ENCODE measurements around the gene TBC1D10B.

The TBC1D10B gene

DNA sequence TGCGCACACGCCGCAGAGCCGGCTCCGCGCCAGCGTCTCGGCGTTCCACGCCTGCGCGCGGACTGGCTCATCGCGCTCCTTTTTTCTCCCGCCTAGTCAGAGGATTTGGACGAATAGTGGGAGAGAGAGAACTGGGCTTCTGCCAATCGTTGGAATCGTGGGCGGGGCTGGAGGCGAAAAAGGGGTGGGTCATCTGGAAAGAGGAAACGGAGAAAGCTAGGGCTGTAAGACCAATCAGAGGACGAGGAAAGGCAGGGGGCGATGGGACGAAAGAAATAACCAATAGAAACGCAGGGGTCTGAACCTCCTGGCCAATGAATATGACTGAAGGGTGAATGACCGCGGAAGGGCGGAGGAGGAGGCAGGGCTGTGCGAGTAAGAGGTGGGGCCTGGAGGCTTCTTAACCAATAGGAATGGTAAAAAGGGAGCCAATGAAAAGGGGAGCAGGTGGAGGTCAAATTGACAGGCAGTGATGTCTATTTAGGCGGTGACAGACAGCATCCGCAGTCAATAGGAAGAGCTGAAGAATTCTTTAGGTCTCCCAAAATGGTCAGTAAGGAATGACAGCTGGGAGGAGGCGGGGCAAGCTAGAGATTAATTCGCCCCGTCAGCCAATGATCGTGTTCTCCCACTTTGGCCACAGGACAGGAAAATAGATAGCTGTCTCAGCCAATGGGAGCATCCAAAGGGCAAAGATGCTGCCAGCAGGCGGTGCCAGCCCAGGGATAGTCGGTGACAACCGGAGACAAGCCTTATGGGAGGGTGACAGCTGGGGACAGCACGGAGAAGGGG, at the start of gene TBC1D10B:
TSS of gene TBC1D10B (minus strand) at position 39 of the 792 bp plus-strand sequence. CDS start 311 bp downstream, outside the sequence.
- DNase-seq: peak; percentile 100

DNA sequence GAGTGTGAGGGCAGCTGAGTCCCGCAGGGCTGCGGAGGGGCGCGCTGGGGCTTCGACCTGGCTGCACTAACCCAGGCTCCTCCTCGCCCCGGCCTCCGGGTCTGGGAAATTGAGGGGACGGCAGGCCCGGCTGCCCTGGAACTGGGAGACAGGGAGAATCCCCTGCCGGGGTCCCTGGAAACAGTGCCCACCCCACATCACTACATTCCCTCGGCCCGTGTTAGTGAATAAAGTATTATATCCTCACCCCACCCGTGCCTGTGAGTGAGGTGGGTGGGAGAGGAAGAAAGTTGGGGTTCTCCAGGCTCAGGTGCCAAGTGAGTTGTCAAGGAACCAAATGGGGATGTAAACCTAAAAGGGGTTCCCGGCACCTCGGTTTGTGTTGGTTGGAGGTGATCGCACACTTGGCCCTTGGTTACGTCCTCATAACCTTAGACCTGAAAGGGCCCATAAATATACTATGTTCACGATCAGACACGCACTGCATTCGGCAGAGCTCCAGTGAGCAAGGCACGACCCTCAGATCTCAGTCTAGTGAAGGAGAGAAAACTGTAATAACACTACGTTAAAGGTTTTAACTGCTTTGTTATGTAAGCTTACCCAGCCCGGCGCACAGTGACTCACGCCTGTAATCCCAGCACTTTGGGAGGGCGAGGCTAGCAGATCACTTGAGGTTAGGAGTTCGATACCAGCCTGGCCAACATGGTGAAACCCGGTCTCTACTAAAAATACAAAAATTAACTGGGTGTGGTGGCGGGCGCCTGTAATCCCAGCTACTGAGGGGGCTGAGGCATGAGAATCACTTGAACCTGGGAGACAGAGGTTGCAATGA, 48.3 kb upstream of the TBC1D10B start:
- no peak for DNase-seq

DNA sequence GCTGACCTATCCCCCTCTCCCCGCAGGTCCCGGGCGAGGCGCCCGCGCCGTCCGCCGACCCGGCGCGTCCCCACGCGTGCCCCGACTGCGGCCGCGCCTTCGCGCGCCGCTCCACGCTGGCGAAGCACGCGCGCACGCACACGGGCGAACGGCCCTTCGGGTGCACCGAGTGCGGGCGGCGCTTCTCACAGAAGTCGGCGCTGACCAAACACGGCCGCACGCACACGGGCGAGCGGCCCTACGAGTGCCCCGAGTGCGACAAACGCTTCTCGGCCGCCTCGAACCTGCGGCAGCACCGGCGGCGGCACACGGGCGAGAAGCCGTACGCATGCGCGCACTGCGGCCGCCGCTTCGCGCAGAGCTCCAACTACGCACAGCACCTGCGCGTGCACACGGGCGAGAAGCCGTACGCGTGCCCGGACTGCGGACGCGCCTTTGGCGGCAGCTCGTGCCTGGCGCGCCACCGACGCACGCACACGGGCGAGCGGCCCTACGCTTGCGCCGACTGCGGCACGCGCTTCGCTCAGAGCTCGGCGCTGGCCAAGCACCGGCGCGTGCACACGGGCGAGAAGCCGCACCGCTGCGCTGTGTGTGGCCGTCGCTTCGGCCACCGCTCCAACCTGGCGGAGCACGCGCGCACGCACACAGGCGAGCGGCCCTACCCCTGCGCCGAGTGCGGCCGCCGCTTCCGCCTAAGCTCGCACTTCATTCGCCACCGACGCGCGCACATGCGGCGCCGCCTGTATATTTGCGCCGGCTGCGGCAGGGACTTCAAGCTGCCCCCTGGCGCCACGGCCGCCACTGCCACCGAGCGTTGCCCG, 47.4 kb upstream of the TBC1D10B start:
- peak; percentile 84 to 91 for DNase-seq

DNA sequence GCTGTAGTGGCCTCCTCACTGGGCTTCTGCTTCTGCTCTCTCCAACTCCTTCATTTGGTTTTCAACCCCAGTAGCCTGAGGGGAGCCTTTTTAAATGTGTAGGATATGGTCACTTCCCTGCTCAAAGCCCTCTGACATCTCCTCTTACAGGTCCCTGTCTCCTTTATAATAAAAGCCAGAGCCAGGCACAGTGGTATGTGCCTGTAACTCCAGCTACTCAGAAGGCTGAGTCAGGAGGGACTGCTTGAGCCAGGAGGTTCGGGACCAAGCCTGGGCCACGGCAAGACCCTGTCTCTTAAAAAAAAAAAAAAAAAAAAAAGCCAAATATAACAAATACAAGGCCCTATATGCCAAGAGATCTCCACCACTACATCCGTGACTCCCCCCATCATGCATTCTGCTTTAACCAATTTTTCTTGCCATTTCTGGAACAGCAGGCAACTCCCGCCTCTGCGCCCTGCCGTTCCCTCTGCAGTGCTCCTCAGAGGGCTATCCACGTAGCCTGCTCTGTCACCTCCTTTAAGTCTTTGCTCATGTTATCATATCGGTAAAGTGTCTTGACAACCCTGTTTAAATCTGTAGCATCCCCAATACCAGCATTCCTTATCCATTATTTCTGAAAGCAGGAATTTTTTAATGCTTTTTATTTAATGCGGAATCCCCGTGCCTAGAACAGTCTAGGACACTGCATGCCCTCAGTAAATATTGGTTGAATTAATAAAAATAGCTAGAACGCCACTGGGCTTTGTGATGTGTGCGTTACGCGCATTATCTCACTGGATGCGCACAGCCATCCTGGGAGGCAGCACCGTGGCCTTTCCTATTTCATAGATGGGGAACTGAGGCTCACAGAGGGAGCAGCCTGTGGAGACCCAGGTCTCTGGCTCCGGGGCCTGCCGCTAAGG, 46.6 kb upstream of the TBC1D10B start:
- DNase-seq: no peak

DNA sequence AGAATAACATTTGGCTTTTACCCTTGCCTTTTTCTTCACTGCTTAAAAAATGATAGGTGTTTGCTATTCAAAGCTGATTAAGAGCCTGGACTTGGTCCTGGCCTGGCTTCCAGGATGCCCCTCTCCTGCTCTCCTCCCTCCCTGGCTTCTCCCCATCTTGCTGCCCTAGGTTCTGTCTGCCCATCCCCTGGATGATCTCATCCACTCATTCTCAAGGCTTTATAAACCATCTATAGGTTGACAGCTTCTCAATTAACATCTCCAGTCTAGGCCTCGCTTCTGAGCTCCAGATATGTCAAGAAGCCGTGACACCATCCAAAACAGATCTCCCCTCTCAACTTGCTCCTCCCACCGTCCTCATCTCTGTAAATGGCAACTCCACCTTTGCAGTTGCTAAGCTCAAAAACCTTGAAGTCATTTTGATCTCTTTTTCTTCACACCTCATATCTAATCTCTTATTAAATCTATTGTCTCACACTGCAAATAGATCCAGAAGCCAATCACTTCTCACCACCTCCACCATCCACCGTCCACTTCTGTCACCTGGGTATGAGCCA, 45.8 kb upstream of the TBC1D10B start:
- DNase-seq: no peak

DNA sequence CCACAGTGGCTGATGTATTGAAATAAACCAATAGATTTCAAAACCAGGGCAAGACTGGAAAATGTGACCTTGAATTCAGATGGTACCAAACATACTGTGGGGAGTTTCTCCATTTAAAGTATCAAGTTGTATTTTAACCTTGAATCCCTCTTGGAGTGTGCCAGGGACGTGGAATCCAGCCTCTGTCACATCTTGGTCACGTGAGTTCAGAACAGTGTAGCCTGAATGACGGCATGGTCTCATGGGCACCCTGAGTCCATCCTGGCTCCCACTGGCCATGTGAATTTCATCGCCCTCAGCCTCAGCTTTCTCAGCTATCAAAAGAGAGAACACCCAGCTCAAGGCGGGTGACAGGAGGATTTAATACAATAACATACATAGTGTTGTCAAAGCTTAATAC, 43.9 kb upstream of the TBC1D10B start:
- DNase-seq: no peak

DNA sequence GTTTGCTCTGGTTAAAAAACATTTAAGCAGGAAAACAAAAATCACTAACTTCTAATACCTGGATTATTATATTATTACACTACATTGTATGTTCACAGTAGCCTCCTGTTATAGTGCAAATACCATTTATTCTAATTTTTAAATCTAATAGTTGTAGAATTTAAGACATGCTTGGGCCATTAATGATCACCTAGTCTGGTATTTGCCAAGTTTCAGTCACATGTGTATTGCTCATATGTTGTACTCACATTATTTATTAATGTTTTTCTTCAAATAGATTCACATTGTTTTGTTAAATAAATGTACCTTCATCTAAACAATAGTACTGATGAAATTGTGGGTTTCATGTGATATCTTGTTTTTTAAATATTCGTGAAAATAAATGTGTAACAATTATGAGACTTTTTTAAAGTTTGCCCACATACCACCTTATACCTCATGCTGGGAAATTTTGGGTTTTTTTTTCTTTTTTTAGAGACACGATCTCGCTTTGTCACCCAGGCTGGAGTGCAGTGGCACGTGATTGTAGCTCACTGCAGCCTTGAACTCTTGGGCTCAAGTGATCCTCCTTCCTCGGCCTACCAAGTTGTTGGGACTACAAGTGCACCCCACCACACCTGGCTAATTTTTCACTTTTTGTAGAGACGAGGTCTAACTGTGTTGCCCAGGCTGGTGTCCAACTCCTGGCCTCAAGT, 43.0 kb upstream of the TBC1D10B start:
- no peak for DNase-seq

DNA sequence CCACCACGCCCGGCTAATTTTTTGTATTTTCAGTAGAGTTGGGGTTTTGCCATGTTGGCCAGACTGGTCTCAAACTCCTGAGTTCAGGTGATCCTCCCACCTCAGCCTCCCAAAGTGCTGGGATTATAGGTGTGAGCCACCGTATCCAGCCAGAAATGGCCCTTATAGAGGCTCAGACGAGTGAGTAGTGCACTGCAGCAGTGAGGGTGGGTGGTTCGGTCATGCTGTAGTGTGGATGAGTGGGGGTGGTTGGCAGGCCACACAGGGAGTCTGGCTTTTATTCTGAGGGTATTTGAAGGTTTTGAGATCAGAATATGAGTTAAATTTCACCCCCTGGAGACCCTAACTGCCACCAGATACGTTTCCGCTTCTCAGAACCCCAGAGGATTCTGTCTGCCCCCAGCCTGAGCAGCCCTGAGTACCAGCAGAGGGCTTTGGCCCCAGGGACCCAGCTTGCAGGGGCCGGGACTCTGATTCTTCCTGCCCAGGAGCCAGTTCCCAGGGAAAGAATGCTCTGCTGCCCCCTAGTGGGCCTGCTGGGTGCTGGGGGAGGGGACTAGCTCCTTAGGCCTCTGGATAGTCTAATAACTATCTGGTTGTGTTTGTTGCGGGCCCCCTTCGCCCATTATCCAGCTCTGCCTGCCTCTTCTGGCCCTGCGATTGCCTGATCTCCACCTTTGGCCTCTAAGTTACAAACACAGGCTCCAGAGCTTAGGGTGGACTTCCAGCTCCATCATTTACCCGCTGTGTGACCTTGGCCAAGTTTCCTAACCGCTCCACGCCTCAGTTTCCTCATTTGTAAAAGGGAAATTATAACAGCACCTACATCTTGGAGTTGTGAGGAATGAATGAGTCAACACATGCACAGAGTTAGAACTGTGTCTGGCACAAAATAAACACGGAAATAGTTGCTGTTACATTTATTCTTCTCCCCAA, 39.1 kb upstream of the TBC1D10B start:
- DNase-seq: peak; percentile 81 to 82

DNA sequence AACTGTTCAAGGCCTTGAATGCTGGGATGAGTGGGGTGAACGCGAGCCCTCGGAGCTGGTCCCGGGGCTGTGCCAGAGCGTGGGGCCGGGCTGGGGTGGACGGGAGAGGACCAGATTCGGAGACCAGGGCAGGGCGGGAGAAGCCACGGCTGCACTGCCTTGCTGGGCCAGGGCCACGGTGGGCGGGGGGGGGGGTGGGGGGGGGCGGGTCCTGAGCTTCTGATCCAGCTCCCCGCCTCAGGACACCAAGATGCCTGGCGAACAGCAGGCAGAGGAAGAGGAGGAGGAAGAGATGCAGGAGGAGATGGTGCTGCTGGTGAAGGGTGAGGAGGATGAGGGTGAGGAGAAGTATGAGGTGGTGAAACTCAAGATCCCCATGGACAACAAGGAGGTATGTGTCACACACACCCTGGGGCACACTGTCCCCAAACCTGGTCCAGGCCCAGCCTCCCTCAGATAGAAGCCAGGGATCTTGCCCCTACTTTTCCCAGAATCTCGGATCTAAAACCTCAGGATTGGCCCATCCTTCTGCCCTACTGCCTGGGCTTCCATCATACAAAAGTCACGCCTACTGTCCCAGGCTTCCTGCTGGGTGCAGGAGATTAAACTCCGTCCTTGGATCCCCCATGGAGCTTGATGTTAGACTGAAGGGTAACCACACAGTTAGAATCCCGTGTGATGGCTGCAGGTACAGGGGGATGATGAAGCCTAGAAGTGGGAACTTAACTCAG, 37.7 kb upstream of the TBC1D10B start:
- no peak for DNase-seq

GRCh38 chr16:30407102-30407803, 37.0 kb upstream of the TBC1D10B start, which contains the start of gene ZNF771:
ZNF771 (plus strand) TSS chr16:30407606; CDS start chr16:30408054, 448 bp downstream.
- peak; percentile 72 to 75 for DNase-seq

DNA sequence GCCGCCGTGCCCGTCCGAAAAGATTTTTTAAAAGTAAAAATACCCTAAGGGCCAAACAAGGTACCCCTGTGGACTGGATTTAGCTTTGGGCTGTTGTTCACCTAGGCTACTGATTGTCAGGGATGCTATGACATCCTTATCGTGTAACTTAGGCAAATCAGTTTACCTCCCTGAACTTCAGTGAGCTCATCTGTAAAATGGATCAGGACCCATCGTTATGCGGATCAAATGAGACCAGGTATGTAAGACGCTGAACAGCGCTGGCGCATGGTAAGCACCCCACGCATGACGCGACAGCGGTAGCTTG, 36.5 kb upstream of the TBC1D10B start:
- no peak for DNase-seq

DNA sequence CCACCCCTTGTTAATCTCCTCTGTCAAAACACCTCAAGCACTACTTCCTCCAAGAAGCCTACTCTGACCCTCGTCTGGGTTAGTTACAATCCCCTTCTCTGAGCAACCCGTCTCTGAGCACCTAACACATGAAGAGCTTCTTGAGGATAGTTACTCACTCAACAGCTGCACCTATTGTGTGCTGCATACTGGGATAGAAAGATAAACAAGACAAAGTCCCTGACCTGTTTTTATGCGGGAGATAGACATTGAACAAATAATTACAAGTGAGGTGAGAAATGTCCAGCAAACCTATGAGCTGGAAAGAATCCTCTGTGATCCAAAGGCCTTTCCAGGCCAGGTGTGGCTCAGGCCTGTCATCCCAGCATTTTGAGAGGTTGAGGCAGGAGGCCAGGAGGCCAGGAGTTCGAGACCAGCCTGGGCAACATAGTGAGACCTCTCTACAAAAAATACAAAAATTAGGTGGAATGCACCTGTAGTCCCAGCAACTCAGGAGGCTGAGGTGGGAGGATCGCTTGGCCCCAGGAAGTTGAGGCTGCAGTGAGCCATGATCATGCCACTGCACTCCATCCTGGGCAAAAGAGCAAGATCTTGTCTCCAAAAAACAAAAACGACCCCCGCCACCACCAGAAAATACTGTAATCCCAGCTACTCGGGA, 31.6 kb upstream of the TBC1D10B start:
- DNase-seq: no peak

GRCh38 chr16:30399435-30400186, 29.3 kb upstream of the TBC1D10B start:
- DNase-seq: no peak

DNA sequence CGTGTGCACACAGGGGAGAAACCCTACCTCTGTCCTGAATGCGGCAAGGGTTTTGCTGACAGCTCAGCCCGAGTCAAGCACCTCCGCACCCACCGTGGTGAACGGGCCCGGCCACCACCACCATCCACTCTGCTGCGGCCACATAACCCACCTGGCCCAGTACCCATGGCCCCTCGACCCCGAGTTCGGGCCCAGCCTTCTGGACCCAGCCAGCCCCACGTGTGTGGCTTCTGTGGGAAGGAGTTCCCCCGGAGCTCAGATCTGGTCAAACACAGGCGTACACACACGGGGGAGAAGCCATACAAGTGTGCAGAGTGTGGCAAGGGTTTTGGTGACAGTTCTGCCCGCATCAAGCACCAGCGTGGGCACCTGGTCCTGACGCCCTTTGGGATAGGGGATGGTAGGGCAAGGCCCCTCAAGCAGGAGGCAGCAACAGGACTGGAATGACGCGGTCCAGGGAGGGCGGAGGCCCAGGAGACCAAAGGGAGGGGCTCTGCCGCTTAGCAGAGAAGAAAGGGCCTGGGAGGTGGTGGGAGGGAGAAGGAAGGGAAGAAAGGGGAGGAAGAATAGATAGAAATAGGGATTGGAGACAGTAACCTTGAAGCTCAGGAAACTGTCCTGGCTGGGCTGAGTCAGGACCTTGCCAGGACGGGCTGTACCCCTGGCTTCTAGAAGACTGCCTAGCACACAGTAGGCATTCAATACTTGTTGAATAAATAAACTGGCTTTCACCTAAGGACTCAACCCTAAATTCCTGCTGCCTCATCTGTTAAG, 28.6 kb upstream of the TBC1D10B start:
- DNase-seq: no peak

DNA sequence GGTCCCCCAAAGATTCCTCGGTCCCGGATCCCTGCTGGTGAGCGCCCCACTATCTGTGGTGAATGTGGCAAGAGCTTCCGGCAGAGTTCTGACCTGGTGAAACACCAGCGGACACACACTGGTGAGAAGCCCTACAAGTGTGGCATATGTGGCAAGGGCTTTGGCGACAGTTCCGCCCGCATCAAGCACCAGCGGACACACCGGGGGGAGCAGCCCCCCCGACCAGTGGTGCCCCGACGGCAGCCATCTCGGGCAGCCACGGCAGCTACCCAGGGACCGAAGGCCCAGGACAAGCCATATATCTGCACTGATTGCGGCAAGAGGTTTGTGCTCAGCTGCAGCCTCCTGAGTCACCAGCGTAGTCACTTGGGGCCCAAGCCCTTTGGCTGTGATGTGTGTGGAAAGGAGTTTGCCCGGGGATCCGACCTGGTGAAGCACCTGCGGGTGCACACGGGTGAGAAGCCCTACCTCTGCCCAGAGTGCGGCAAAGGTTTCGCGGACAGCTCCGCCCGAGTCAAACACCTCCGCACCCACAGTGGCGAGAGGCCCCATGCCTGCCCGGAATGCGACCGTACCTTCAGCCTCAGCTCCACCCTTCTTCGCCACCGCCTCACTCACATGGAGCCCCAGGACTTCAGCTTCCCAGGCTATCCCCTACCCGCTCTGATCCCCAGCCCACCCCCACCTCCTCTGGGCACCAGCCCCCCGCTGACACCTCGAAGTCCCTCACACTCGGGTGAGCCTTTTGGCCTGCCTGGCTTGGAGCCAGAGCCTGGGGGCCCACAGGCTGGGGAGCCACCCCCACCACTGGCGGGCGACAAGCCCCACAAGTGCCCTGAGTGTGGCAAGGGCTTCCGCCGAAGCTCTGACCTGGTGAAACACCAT, 27.7 kb upstream of the TBC1D10B start:
- DNase-seq: no peak

Measured in AML-193 (cell line).